Left lung (tissue), 10 donors: ENCODE results near the gene RPS6KA3. TPM values are rescaled to one million over a fixed set of nuclear protein-coding genes. Genes with fewer than 3 reads are reported as not detected.

Experiments
- ATAC-seq: fragments of 200-7000 bp; cut with Tn5 transposase; one replicate; pipeline ENCODE4 v1.9.1; 2020; ENCODE audit warnings: moderate library complexity
- DNase-seq, 4 donors: peaks; one replicate each; pipeline ENCODE4 v3.0.0-alpha.2; 2013 to 2020
- H3K27ac ChIP-seq, 2 donors: fragments of 200-600 bp; sonication (generic) in 1 of 2; one replicate each; pipeline versions ENCODE4 v1.5.0 to v1.8.0; 2020 to 2021
- H3K27me3 ChIP-seq, 2 donors: fragments of 200-600 bp; sonication (generic) in 1 of 2; one replicate each; pipeline versions ENCODE4 v1.5.0 to v1.8.0; 2020 to 2021
- H3K36me3 ChIP-seq, 2 donors: fragments of 200-600 bp; sonication (generic) in 1 of 2; one replicate each; pipeline versions ENCODE4 v1.5.0 to v1.8.0; 2020 to 2021
- H3K4me1 ChIP-seq, 2 donors: fragments of 200-600 bp; one replicate each; pipeline ENCODE4 v1.8.0; 2021
- H3K4me3 ChIP-seq, 2 donors: fragments of 200-600 bp; sonication (generic) in 1 of 2; one replicate each; pipeline versions ENCODE4 v1.5.0 to v1.8.0; 2020 to 2021; ENCODE audit warnings: mild to moderate bottlenecking in 1 of 2
- H3K9me3 ChIP-seq, 2 donors: fragments of 200-600 bp; sonication (generic) in 1 of 2; one replicate each; pipeline versions ENCODE4 v1.5.0 to v1.8.0; 2020 to 2021
- CTCF ChIP-seq, 2 donors: fragments of 200-600 bp; sonication (generic) in 1 of 2; IDR thresholded peaks; one replicate each; pipeline versions ENCODE4 v1.5.0 to v1.8.0; 2021; ENCODE audit warnings: antibody characterized with exemption in 2 of 2
- intact Hi-C, 2 donors: fragments of 100-400 bp; cut with DNase I; formaldehyde crosslinking; loops; one replicate each; pipeline versions ENCODE4 v1.11.2 to v1.14.2; 2022
- polyA plus RNA-seq, 6 donors: library from polyadenylated mRNA; unstranded; fragments of 120-200 nt; gene quantifications; one replicate each; pipeline ENCODE4 v1.2.1, GENCODE V29; 2013; ENCODE audit not compliant: insufficient read length in 6 of 6
- total RNA-seq, 2 donors: library from RNA; stranded (reverse); fragmentation: NEBNext Ultra II Directional; extraction: Animal tissue kit (Norgen Biotek cat#: 25700); gene quantifications; one replicate each; pipeline ENCODE4 v1.2.1, GENCODE V29; 2021
- donor health status: DM: no; HTN: yes; CAD: no.
- donor health status: DM: no; HTN: no; CAD: no.

RPS6KA3 gene
- total and polyA plus RNA-seq, 8 donors, result 40.2 to 73.5 (median 45.4) TPM

- no peaks in the 10 kb centered on the region for H3K27me3 ChIP-seq
- TF ChIP-seq CTCF (IDR thresholded peaks at IDR 0.05), result no peak
- no peak overlapping the region for H3K4me3 ChIP-seq
- no peak for DNase-seq
- no peak overlapping the region for H3K27ac ChIP-seq
- intact Hi-C loops, result no loop called here
- ATAC-seq, result no peak
- H3K36me3 ChIP-seq, result no peaks in the 10 kb centered on the region
- H3K4me1 ChIP-seq, result no peaks in the 10 kb centered on the region
- no peaks in the 10 kb centered on the region for H3K9me3 ChIP-seq
These were observed 7.4 kb upstream of the RPS6KA3 start for GRCh38 chrX:20274121-20274520.

- H3K4me1 ChIP-seq, result no peaks in the 10 kb centered on the region
- intact Hi-C loops, result no loop called here
- peaks cover 0 to 4% of the 10 kb centered on the region in 2 donors for H3K27me3 ChIP-seq
- DNase-seq (no peak), ATAC-seq (no peak)
- H3K4me3 ChIP-seq, result no peak overlapping the region
- H3K27ac ChIP-seq, result no peak overlapping the region
- no peaks in the 10 kb centered on the region for H3K9me3 ChIP-seq
- no peaks in the 10 kb centered on the region for H3K36me3 ChIP-seq
- TF ChIP-seq CTCF (IDR thresholded peaks at IDR 0.05), result no peak
These were observed 5.0 kb upstream of the RPS6KA3 start for GRCh38 chrX:20271730-20272129.

- no peak for ATAC-seq
- intact Hi-C loops, result no loop called here
- peaks cover 0 to 4% of the 10 kb centered on the region in 2 donors for H3K27me3 ChIP-seq
These were observed 4.5 kb upstream of the RPS6KA3 start for GRCh38 chrX:20271186-20271585.

GRCh38 chrX:20270562-20270890, 3.8 kb upstream of the RPS6KA3 start:
- peaks cover 0 to 4% of the 10 kb centered on the region in 2 donors for H3K27me3 ChIP-seq
- no peak overlapping the region for H3K27ac ChIP-seq
- H3K36me3 ChIP-seq, result no peaks in the 10 kb centered on the region
- ATAC-seq (no peak), DNase-seq (no peak)
- H3K4me1 ChIP-seq, result no peaks in the 10 kb centered on the region
- H3K9me3 ChIP-seq, result no peaks in the 10 kb centered on the region
- intact Hi-C loops, result no loop called here
- no peak overlapping the region for H3K4me3 ChIP-seq
- TF ChIP-seq CTCF (IDR thresholded peaks at IDR 0.05), result no peak

More at GRCh38 chrX:20271186-20271585, 4.5 kb upstream of the RPS6KA3 start:
- H3K9me3 ChIP-seq, result no peaks in the 10 kb centered on the region
- H3K36me3 ChIP-seq, result no peaks in the 10 kb centered on the region
- H3K4me3 ChIP-seq, result no peak overlapping the region
- no peak for DNase-seq
- TF ChIP-seq CTCF (IDR thresholded peaks at IDR 0.05), result no peak
- no peak overlapping the region for H3K27ac ChIP-seq
- no peaks in the 10 kb centered on the region for H3K4me1 ChIP-seq

- Histone ChIP-seq H3K9me3 (no peaks in the 10 kb centered on the region), H3K4me1 (no peaks in the 10 kb centered on the region), H3K27ac (no peak overlapping the region), H3K4me3 (no peak overlapping the region), H3K36me3 (no peaks in the 10 kb centered on the region), H3K27me3 (peaks cover 0 to 4% of the 10 kb centered on the region in 2 donors)
- intact Hi-C loops, result no loop called here
- no peak for TF ChIP-seq CTCF (IDR thresholded peaks at IDR 0.05)
- DNase-seq, result no peak
- no peak for ATAC-seq
These were observed 3.3 kb upstream of the RPS6KA3 start for GRCh38 chrX:20269848-20270561.
